ENCODE data around the gene WTIP.

DNA sequence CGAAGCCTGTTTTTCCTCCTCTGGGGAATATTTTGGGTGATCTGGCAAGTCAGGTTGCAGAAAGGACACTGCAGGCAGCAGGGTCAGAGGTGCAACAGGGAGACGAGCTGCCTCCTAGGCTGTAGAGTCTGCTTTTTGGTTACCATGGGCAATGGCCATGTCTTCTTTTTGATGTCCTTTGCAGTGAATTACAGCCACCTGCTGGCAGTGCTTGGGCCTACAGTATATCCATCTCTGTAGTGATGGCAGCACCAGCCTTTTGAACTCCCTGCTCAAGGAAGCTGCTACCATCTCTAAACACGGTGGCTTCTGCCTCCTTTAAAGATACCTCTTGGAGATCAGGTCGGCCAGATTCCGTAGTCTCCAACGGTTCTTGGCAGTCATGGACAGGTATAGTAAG is 73.9 kb downstream of the WTIP start:
- TF ChIP-seq, protein P1, sequence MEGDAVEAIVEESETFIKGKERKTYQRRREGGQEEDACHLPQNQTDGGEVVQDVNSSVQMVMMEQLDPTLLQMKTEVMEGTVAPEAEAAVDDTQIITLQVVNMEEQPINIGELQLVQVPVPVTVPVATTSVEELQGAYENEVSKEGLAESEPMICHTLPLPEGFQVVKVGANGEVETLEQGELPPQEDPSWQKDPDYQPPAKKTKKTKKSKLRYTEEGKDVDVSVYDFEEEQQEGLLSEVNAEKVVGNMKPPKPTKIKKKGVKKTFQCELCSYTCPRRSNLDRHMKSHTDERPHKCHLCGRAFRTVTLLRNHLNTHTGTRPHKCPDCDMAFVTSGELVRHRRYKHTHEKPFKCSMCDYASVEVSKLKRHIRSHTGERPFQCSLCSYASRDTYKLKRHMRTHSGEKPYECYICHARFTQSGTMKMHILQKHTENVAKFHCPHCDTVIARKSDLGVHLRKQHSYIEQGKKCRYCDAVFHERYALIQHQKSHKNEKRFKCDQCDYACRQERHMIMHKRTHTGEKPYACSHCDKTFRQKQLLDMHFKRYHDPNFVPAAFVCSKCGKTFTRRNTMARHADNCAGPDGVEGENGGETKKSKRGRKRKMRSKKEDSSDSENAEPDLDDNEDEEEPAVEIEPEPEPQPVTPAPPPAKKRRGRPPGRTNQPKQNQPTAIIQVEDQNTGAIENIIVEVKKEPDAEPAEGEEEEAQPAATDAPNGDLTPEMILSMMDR (IDR thresholded peaks at IDR 0.05): no peak
- TF ChIP-seq POLR2A (IDR thresholded peaks at IDR 0.05): no peak
